Left ventricle myocardium inferior (tissue), 1 donor: ENCODE data around the gene EDC4. TPM values are rescaled to one million over a fixed set of nuclear protein-coding genes. Genes with fewer than 3 reads are reported as not detected.
A peak's percentile ranks its signal among the peaks of the same experiment; 100 is the strongest.

Source experiments
- DNase-seq: peaks from one replicate; pipeline ENCODE4 v3.0.0-alpha.2; 2020
- H3K27ac ChIP-seq: fragments of 200-600 bp; replicated peaks from 2 replicates; pipeline ENCODE4 v1.8.0; 2021
- H3K27me3 ChIP-seq: fragments of 200-600 bp; 2 replicates; pipeline ENCODE4 v1.8.0; 2021; ENCODE audit warnings: low read depth
- H3K36me3 ChIP-seq: fragments of 200-600 bp; 2 replicates; pipeline ENCODE4 v1.8.0; 2021
- H3K4me1 ChIP-seq: fragments of 200-600 bp; 2 replicates; pipeline ENCODE4 v1.8.0; 2021
- H3K4me3 ChIP-seq: fragments of 200-600 bp; 2 replicates; pipeline ENCODE4 v1.8.0; 2021; ENCODE audit warnings: mild to moderate bottlenecking, moderate library complexity
- H3K9me3 ChIP-seq: fragments of 200-600 bp; replicated peaks from 2 replicates; pipeline ENCODE4 v1.8.0; 2021
- intact Hi-C: fragments of 100-400 bp; cut with micrococcal nuclease; formaldehyde crosslinking; loops from one replicate; pipeline ENCODE4 v1.11.0; 2022
- total RNA-seq: library from RNA; stranded (reverse); fragmentation: NEBNext Ultra II Directional; extraction: Animal tissue kit (Norgen Biotek cat#: 25700); gene quantifications from one replicate; pipeline ENCODE4 v1.2.1, GENCODE V29; 2021
- TF ChIP-seq, protein P1 (sequence below): fragments of 200-600 bp; IDR thresholded peaks from 2 replicates; pipeline ENCODE4 v1.8.0; 2021; ENCODE audit warnings: antibody characterized with exemption, mild to moderate bottlenecking, borderline replicate concordance
- donor health status: DM: no; HTN: yes; CAD: no; lungs with severe emphysema.

The EDC4 gene
- total RNA-seq, 1 donor from 2014 or later: 33.2 TPM

DNA sequence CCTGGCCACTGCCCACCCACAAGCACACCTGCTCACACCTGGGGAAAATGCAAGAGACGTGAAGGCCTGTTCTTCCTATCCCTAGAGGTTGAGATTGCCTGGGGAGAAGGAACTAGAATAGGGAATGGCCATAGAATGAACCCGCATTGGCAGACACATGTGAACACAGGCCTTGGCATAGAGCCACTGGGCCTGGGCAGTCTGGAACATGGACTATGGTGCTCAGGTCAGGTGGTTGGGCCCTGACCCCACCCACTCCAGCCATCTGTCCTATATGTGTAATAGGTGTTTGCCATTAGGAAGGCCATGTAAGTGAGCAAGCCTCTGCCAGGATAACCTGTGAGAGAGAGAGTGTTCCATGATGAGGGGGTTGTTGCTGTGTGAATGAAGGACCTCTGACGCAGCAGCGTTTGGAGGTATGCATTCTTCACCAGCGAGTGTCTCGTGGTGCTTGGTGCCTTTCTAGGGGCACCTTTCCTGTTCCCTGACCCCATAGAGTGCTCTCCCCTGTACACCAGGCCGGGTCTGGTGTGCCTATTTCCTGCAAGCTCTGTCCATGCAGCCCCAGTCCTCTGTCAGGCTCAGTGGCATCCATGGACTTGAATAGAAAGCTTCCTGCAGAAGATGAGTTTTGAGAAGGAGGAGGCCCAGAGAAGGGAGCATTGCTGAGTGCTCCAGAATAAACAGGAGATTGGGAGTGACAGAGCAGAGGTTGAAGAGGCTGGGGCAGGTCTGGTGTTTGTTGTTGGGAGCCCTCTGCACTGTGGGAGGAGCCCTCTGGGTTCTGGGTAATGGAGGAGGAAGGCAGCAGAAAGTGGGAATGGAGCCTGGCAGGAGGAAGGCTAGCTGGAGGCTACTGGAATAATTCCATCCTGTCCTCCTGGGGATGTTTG lies 43.2 kb downstream of the EDC4 start:
- Histone ChIP-seq H3K36me3 (peaks cover 12% of the 10 kb centered on the region), H3K4me1 (peaks cover 74% of the 10 kb centered on the region), H3K9me3 (no peaks in the 10 kb centered on the region), H3K27me3 (no peaks in the 10 kb centered on the region), H3K27ac (peak overlapping the region; percentile 76), H3K4me3 (no peak overlapping the region)
- intact Hi-C loops: no loop called here
- no peak for DNase-seq
- TF ChIP-seq, protein P1, sequence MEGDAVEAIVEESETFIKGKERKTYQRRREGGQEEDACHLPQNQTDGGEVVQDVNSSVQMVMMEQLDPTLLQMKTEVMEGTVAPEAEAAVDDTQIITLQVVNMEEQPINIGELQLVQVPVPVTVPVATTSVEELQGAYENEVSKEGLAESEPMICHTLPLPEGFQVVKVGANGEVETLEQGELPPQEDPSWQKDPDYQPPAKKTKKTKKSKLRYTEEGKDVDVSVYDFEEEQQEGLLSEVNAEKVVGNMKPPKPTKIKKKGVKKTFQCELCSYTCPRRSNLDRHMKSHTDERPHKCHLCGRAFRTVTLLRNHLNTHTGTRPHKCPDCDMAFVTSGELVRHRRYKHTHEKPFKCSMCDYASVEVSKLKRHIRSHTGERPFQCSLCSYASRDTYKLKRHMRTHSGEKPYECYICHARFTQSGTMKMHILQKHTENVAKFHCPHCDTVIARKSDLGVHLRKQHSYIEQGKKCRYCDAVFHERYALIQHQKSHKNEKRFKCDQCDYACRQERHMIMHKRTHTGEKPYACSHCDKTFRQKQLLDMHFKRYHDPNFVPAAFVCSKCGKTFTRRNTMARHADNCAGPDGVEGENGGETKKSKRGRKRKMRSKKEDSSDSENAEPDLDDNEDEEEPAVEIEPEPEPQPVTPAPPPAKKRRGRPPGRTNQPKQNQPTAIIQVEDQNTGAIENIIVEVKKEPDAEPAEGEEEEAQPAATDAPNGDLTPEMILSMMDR: no peak

DNA sequence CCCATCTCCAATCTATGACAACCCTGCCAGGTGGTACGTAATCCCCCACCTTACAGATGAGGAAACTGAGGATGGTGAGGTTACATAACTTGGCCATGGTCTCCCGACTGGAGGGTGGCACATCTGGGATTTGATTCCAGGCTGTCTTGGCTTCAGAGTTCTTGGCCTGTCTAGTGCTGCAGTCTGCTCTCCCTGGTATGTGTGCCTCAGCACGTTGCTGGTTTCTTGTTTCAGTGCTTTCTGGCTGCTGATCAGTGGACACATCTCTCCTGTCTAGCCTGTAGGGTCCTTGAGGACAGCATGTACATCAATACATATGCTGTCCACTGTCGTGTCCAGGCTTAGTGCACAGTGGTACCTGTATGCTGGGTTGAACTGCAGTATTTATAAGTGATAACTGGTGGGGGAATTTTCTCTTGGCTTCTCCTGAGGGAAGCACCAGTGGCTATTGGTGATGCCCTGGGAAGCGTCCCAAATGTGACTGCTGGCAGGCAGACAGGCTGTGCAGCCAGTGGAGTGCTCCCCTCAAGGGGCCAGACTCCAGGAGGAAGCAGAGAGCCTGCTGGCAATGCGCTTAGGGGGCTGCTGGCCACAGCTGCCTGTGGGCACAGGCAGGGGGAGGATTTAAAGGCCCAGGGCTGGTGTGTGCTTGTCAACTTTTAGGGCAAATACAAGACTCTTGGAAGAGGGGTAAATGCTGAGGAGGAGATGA lies 44.4 kb downstream of the EDC4 start:
- Histone ChIP-seq H3K9me3 (no peaks in the 10 kb centered on the region), H3K4me3 (no peak overlapping the region), H3K36me3 (peaks cover 7% of the 10 kb centered on the region), H3K27ac (peak overlapping the region; percentile 76), H3K27me3 (no peaks in the 10 kb centered on the region), H3K4me1 (peaks cover 78% of the 10 kb centered on the region)
- intact Hi-C loops: no loop called here
- DNase-seq: peak; percentile 55
- TF ChIP-seq, protein P1: no peak

DNA sequence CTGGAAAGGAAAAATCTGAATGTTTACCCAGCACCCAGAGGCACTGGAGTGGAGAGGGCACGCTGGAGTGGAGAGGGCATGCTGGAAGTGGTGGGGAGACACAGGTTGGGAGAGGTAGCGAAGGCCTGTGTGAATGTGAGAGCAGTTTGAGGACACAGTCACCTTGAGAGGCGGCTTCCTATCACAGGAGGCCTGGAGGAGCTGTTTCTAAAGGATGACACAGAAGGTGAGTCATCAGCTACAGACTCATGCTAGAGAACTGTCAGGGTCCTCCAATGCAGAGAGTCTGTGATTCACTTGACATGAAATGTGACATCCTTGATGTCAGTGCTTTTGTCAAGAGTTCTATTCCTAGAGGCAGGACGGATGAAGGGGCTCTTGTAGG lies 45.0 kb downstream of the EDC4 start:
- intact Hi-C loops: no loop called here
- no peaks in the 10 kb centered on the region for H3K27me3 ChIP-seq
- H3K9me3 ChIP-seq: no peaks in the 10 kb centered on the region
- peaks cover 83% of the 10 kb centered on the region for H3K4me1 ChIP-seq
- TF ChIP-seq, protein P1: no peak
- peaks cover 7% of the 10 kb centered on the region for H3K36me3 ChIP-seq
- DNase-seq: no peak
- H3K4me3 ChIP-seq: no peak overlapping the region
- H3K27ac ChIP-seq: peak overlapping the region; percentile 76

DNA sequence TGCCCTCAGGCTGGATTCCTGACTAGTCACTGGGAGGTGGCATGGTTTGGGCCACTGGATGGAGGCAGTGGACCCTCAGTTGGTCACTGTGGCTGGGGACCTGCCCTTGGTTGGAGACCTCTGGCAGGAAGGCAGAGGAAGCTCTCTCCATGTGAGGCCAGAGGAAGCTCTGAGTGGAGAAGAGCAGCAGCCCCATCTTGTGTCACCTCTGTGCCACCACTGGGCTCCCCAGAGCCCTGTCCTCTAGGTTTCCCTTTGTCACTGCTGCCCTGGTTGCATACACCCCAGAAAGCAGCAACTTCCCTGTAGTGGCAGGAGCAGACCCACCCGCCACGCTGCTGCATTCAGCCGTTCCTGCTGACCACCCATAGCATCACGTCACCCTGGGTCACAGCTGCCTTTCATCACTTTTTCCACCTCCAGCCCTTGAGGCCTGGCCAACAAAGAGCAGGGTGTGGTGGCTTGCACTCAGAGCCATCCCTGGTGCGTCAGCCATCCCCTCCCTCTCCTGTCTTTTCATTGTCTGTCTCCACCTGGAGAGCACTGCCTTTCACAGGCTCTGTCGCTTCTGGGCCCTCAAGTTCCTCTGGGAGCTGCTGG lies 46.9 kb downstream of the EDC4 start:
- TF ChIP-seq, protein P1: peak; percentile 44
- no peak for DNase-seq
- H3K27me3 ChIP-seq: no peaks in the 10 kb centered on the region
- no peak overlapping the region for H3K4me3 ChIP-seq
- H3K9me3 ChIP-seq: no peaks in the 10 kb centered on the region
- peaks cover 7% of the 10 kb centered on the region for H3K36me3 ChIP-seq
- intact Hi-C loops: no loop called here
- H3K4me1 ChIP-seq: peaks cover 98% of the 10 kb centered on the region
- H3K27ac ChIP-seq: no peak overlapping the region

- H3K27ac ChIP-seq: no peak overlapping the region
Observed at GRCh38 chr16:67922221-67922620, 49.4 kb downstream of the EDC4 start.

More at GRCh38 chr16:67922221-67922620, 49.4 kb downstream of the EDC4 start:
- Histone ChIP-seq H3K36me3 (peaks cover 2% of the 10 kb centered on the region), H3K4me3 (no peak overlapping the region), H3K9me3 (no peaks in the 10 kb centered on the region), H3K27me3 (no peaks in the 10 kb centered on the region), H3K4me1 (peaks cover 98% of the 10 kb centered on the region)
- intact Hi-C loops: no loop called here
- TF ChIP-seq, protein P1: no peak
- no peak for DNase-seq
